SU-DHL-6 (cell line): Measurements from ENCODE around the gene ECE2.

ENCODE experiments used
- H2AFZ ChIP-seq: fragments of 200-600 bp; sonication (generic); 2 replicates; pipeline ENCODE4 v1.6.1; 2014; ENCODE audit warnings: low read depth, mild to moderate bottlenecking, moderate library complexity, mixed read lengths, antibody characterized with exemption, low read length; ENCODE audit not compliant: severe bottlenecking
- H3F3A ChIP-seq: fragments of 200-600 bp; shearing (Covaris generic); 2 replicates; pipeline ENCODE4 v1.6.0; 2016; ENCODE audit warnings: antibody characterized with exemption, mild to moderate bottlenecking; ENCODE audit not compliant: insufficient read depth
- H3K27ac ChIP-seq: fragments of 200-600 bp; sonication (generic); 2 replicates; pipeline ENCODE4 v1.5.1; 2016; ENCODE audit warnings: low read depth, mild to moderate bottlenecking, low read length, moderate library complexity, mixed read lengths
- H3K27me3 ChIP-seq: fragments of 200-600 bp; sonication (generic), shearing (Covaris generic); 2 replicates; pipeline ENCODE4 v1.6.0; 2014; ENCODE audit warnings: mild to moderate bottlenecking, low read length
- H3K36me3 ChIP-seq: fragments of 200-600 bp; sonication (generic); 2 replicates; pipeline ENCODE4 v1.6.1; 2014; ENCODE audit warnings: mild to moderate bottlenecking, low read length, mixed read lengths
- H3K4me2 ChIP-seq: fragments of 300-600, 200-600 bp; shearing (Covaris generic), sonication (generic); 2 replicates; pipeline ENCODE4 v1.6.0; 2014; ENCODE audit warnings: low read length, low read depth, mild to moderate bottlenecking; ENCODE audit not compliant: poor library complexity, severe bottlenecking
- H3K4me3 ChIP-seq: fragments of 200-600 bp; sonication (generic); 2 replicates; pipeline ENCODE4 v1.5.1; 2014; ENCODE audit warnings: antibody characterized with exemption, low read length, mild to moderate bottlenecking, mixed read lengths; ENCODE audit not compliant: insufficient read depth, poor library complexity, severe bottlenecking
- H3K79me2 ChIP-seq: fragments of 200-600 bp; sonication (generic); 2 replicates; pipeline ENCODE4 v1.6.1; 2014; ENCODE audit warnings: mild to moderate bottlenecking, low read length, moderate library complexity; ENCODE audit not compliant: insufficient read depth
- H3K9ac ChIP-seq: fragments of 200-600 bp; sonication (generic); 2 replicates; pipeline ENCODE4 v1.7.0; 2014; ENCODE audit warnings: mild to moderate bottlenecking, low read length
- H3K9me2 ChIP-seq: fragments of 200-600 bp; sonication (generic); replicated peaks from 2 replicates; pipeline ENCODE4 v1.6.1; 2014; ENCODE audit warnings: low read length; ENCODE audit not compliant: insufficient read depth
- H3K9me3 ChIP-seq: fragments of 200-600 bp; sonication (generic); 2 replicates; pipeline ENCODE4 v1.6.1; 2014; ENCODE audit warnings: low read length, mixed read lengths; ENCODE audit not compliant: insufficient read depth
- H4K20me1 ChIP-seq: fragments of 200-600 bp; sonication (generic); 2 replicates; pipeline ENCODE4 v1.6.1; 2014; ENCODE audit warnings: low read depth, mild to moderate bottlenecking, antibody characterized with exemption, low read length, moderate library complexity, mixed read lengths
- EZH2phosphoT487 ChIP-seq: fragments of 200-600 bp; sonication (generic), shearing (Covaris generic); conservative IDR thresholded peaks from 2 replicates; pipeline ENCODE4 v1.6.1; 2018; ENCODE audit warnings: mild to moderate bottlenecking, antibody characterized with exemption, low read length, moderate library complexity, mixed read lengths
- TF ChIP-seq, protein P1 (sequence below): fragments of 200-600 bp; sonication (generic); IDR thresholded peaks from one replicate; pipeline ENCODE4 v1.5.1; 2017; ENCODE audit warnings: antibody characterized with exemption, mild to moderate bottlenecking, low read length, moderate library complexity; ENCODE audit not compliant: insufficient read depth, poor library complexity, severe bottlenecking

Gene ECE2

DNA sequence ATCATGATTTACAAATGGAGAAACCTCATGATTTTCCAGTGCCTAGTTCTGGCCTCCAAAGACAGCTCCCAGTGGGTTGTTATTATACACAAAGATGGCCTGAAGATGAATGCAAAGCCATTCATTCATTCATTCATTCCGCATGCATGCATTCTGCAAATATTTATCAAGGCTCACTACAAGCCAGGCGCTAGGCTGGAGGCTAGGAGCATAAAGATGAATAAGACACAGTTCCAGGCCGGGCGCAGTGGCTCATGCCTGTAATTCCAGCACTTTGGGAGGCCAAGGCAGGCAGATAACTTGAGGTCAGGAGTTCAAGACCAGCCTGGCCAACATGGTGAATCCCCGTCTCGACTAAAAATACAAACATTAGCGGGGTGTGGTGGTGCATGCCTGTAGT, 20.8 kb downstream of the ECE2 start:
- Histone ChIP-seq H3K9me3 (no peaks in the 10 kb centered on the region), H3K9me2 (no peaks in the 10 kb centered on the region), H3K4me3 (no peak overlapping the region)

DNA sequence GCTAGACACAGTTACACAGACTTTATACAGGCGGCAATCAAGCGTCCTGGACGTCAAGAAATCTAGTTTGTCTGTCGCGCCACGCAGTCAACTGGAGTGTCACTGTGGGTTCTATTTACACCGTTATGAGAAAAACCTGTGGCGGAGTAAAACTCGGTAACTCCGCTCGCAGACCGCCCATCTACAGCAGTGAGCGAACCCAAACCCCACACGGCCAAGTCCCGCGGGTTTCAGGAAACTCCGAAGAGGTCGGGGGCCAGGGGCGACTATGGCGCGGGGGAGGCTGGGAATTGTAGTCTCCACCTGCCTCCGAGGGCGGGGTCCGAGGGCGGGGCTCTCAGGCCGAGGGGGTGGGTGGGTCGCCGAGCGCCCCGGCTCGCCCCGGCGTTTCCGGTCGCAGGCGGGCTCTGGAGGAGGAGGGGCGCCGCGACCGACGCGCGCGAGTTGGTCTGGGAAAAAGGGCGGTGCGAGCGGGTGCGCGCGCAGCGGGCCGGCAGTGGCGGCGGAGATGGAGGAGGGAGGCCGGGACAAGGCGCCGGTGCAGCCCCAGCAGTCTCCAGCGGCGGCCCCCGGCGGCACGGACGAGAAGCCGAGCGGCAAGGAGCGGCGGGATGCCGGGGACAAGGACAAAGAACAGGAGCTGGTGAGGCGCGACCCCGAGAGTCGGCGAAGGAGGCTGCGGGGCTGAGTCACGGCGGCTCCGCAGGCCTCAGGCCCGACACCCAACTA, 23.1 kb downstream of the ECE2 start, which contains the start of gene PSMD2:
TSS of gene PSMD2 (plus strand) at position 483 of the 729 bp plus-strand sequence. CDS start at position 509, 26 bp downstream.
- Histone ChIP-seq H3K4me2 (peak within 1 kb of the TSS; percentile 85), H3K27ac (peak within 1 kb of the TSS; percentile 56), H3K79me2 (peaks cover 16% of the 10 kb centered on the region), H4K20me1 (no peaks in the 10 kb centered on the region), H2AFZ (peak within 1 kb of the TSS; percentile 72), H3K9ac (peak within 1 kb of the TSS; percentile 92), H3F3A (no peaks in the 10 kb centered on the region), H3K36me3 (peaks cover 7% of the 10 kb centered on the region; the same call in 1 of the 2 replicates), H3K9me3 (no peaks in the 10 kb centered on the region), H3K9me2 (no peaks in the 10 kb centered on the region), H3K4me3 (peak within 1 kb of the TSS; percentile 89), H3K27me3 (no peaks in the 10 kb centered on the region)
- TF ChIP-seq, protein P1, sequence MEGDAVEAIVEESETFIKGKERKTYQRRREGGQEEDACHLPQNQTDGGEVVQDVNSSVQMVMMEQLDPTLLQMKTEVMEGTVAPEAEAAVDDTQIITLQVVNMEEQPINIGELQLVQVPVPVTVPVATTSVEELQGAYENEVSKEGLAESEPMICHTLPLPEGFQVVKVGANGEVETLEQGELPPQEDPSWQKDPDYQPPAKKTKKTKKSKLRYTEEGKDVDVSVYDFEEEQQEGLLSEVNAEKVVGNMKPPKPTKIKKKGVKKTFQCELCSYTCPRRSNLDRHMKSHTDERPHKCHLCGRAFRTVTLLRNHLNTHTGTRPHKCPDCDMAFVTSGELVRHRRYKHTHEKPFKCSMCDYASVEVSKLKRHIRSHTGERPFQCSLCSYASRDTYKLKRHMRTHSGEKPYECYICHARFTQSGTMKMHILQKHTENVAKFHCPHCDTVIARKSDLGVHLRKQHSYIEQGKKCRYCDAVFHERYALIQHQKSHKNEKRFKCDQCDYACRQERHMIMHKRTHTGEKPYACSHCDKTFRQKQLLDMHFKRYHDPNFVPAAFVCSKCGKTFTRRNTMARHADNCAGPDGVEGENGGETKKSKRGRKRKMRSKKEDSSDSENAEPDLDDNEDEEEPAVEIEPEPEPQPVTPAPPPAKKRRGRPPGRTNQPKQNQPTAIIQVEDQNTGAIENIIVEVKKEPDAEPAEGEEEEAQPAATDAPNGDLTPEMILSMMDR = no peak
- TF ChIP-seq EZH2phosphoT487 = no peak

More for the DNA sequence above, 20.8 kb downstream of the ECE2 start:
- TF ChIP-seq EZH2phosphoT487 = no peak
- TF ChIP-seq, protein P1 = no peak
- Histone ChIP-seq H3F3A (no peaks in the 10 kb centered on the region), H2AFZ (no peak overlapping the region), H4K20me1 (no peaks in the 10 kb centered on the region), H3K36me3 (peaks cover 7% of the 10 kb centered on the region; the same call in 1 of the 2 replicates), H3K79me2 (peaks cover 16% of the 10 kb centered on the region), H3K27me3 (no peaks in the 10 kb centered on the region), H3K9ac (no peak overlapping the region), H3K4me2 (no peak overlapping the region), H3K27ac (no peak overlapping the region)

DNA sequence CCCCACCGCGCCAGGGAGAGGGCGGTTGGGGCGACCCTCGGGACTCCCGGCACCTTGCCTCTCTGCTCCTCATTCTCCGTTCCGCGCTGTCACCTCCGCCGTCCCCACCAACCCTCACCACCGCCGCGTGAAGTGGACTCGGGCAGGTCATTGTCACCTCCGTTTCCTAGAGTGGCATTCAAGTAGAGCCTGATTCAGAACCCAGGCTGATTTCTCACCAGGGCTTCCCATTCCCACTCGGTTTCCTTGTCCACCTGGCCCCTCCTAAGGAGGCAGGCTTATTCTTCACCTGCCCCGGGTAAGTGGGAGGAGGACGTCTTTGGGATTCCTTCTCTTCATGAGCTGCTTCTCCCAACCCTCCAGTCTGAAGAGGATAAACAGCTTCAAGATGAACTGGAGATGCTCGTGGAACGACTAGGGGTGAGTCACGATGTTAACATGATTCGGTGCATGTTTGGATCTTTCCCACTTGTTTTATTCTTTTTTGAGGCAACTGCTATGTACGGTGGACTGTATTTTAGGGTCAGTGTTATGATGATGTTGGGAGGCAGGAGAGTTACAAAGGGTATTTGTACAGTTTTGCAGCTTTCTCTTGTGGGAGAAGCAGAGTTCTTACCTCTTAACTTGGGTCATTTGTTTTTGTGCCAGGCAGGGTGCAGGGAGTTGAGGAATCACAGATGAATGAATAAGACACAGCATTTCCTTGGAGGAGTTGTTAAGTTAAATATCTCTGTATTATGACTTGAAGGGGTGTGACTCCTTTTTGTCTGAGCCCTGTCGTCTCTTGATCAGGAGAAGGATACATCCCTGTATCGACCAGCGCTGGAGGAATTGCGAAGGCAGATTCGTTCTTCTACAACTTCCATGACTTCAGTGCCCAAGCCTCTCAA, 23.9 kb downstream of the ECE2 start:
- no peak for TF ChIP-seq EZH2phosphoT487
- TF ChIP-seq, protein P1 = no peak
- H3F3A ChIP-seq = no peaks in the 10 kb centered on the region
- H3K9me2 ChIP-seq = no peaks in the 10 kb centered on the region
- peak overlapping the region; percentile 89 for H3K4me3 ChIP-seq
- peaks cover 16% of the 10 kb centered on the region for H3K79me2 ChIP-seq
- peak overlapping the region; percentile 92 for H3K9ac ChIP-seq
- H3K27me3 ChIP-seq = no peaks in the 10 kb centered on the region
- H3K36me3 ChIP-seq = peaks cover 7% of the 10 kb centered on the region; the same call in 1 of the 2 replicates
- H3K27ac ChIP-seq = no peak overlapping the region
- H4K20me1 ChIP-seq = no peaks in the 10 kb centered on the region
- no peaks in the 10 kb centered on the region for H3K9me3 ChIP-seq
- H3K4me2 ChIP-seq = peak overlapping the region; percentile 85
- H2AFZ ChIP-seq = peak overlapping the region; percentile 40
